Dedifferentiated amniotic fluid mesenchymal stem cell (primary cell): Measurements from ENCODE around the gene ODAD3.
"Not testable (repeated sequence)": the region's sequence is repeated elsewhere in the genome, so short reads cannot be mapped to it uniquely, and the experiment has no call there.

Experiments
- DNase-seq: peaks from one replicate; pipeline ENCODE4 v3.0.0-alpha.2; 2016; ENCODE audit errors: extremely low spot score

Gene ODAD3

GRCh38 chr19:11460207-11460606, 25.3 kb upstream of the ODAD3 start:
- DNase-seq: no peak

- not testable (repeated sequence) for DNase-seq
These were observed 24.0 kb upstream of the ODAD3 start for GRCh38 chr19:11458912-11459311.

DNA sequence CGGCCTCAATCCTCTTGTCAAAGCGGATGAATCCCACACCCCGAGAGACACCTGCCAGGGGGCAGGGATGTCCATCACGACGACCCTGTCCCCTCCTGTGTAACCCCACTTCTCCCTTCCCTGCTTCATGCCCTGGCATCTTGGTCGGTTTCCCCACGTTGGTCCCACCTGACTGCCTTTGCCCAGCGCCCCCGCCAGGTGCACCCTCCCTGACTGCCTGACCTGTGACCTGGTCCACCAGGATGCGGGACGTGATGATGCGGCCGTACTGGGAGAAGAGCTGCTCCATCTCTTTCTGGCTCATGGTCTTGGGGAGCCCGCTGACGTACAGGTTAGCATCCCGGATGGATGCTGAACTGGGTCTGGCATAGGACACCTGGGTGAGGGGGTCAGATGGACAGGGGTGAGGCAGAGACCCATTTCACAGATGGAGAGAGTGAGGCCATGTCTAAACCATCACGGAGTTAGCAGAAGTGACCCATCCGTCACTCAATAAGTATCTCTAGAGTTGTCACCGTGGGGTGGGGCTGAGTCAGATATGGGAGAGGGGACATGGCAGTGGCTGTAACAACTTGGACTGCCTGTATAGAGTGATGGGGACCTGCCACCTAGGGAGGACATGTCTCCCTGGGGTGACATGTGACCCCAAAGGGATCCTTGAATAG, 23.4 kb upstream of the ODAD3 start:
- DNase-seq: no peak

GRCh38 chr19:11457831-11458230, 22.9 kb upstream of the ODAD3 start:
- DNase-seq: no peak

DNA sequence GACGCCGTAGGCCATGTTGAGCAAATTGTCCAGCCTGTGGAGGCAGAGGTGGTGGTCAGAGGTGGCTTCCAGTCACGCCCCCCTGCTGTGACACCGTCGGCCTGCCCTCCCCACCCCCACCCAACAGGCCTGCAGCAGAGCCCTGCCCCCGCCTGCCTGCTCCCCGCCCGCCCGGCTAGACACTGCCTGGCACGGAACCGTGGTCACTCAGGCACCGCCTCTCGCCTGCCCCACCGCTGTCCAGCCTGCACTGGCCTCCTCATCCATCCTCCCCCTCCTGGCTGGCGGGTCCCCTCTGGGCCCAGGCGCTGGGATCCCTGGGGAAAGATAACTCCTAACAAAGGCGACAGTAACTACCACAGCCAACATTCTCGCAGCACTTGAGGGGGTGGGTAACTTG, 22.2 kb upstream of the ODAD3 start:
- DNase-seq: no peak

GRCh38 chr19:11456659-11457058, 21.7 kb upstream of the ODAD3 start:
- DNase-seq: no peak

GRCh38 chr19:11455233-11455554, 20.3 kb upstream of the ODAD3 start:
- not testable (repeated sequence) for DNase-seq

- no peak for DNase-seq
These were observed 18.8 kb upstream of the ODAD3 start for GRCh38 chr19:11453468-11454341.

DNA sequence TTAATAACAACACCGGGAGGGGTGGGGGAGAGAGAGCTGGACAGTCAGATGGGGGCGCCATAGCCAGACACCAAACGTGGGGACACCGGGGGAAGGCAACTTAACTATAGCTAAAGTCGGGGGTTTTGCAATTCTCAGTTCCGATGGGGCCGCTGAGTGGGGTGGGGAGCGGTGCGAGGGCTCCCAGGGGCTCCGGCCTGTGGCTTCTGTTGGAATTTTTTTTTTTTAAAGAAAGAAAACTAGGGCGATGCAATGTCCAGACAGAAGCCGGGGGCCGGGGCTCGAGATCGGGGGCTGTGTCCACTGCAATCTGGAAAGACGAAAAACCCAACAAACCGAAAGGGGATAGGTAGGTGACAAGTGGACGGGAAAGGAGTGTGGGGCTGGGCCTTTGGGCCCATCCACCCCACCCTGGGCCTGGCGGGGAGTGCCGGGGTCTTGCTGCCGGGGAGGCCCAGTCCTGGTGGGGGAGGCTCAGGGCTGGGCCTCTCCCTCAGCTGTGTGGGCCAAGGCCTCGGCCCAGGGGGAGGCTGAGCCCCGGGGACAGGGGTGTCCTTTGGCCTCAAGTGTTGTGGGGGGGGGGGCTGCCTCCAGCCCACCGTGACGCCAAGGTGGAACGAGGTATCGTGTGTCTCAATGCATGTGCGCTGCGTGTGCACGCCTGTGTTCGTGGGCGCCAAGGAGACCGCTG, 17.8 kb upstream of the ODAD3 start:
- DNase-seq: no peak

DNA sequence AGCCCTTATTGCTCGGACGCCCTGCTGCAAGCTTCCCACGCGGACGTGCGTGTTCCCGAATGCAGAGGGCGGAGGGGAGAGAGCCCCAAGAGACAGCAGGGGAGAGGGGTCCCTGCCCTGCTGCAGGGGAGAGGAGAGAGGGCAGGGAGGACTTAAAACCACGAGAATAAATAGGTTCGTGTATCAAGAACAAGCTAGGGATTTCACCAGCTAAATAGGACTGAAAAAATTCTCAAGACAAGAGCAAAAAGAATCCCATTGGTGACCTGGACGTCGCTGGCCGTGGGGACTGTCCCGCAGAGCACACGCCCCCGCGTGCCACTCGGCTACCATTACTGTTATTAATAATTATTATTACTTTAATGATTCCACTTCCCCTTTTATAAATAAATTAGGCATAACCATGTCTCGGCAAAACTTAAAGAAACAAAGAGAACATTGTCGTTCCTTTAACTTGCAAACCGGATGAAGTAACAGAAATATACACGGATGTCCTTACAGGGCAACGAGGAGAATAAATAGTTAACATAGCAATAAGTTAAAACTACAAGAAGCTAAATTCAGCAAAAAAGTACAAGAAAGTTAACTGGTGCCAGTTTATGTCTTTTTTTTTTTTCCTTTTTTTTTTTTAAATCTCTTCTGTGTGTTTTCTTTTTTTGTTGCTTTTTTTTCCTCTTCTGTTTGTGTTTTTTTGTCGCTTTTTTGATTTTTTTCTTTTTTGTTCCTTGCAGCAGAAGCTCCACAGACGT, 17.1 kb upstream of the ODAD3 start:
- DNase-seq: no peak

DNA sequence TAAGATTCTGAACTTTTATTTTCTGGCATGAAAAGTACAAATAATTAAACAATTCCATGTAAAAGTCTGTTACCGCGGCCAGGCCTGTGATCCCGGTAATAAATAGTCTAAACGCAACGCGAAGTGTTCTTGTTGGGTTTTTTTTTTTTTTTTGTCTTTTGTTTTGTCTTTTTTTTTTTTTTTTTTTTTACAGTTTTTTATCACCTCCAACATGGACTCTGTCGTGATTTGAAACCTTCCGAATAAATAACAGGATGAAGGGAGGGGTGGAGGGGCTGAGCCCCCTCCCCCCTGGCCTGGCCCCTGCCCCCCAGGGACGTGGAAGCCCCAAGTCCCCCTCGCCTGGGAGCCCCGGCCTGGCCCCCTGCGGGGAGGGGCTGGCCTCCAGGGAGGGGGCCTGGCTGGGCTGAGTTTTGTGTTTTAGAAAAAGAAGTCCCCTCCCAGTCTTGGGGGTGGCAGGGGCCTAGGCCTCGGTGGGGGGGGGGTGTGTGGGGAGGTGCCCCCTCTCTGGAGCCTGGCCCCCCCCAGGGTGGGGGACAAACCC, 16.5 kb upstream of the ODAD3 start:
- no peak for DNase-seq

GRCh38 chr19:11450570-11451326, 15.8 kb upstream of the ODAD3 start:
- DNase-seq: no peak

- DNase-seq: no peak
These were observed 14.1 kb upstream of the ODAD3 start for GRCh38 chr19:11448923-11449554.

GRCh38 chr19:11448410-11448809, 13.5 kb upstream of the ODAD3 start:
- no peak for DNase-seq

DNA sequence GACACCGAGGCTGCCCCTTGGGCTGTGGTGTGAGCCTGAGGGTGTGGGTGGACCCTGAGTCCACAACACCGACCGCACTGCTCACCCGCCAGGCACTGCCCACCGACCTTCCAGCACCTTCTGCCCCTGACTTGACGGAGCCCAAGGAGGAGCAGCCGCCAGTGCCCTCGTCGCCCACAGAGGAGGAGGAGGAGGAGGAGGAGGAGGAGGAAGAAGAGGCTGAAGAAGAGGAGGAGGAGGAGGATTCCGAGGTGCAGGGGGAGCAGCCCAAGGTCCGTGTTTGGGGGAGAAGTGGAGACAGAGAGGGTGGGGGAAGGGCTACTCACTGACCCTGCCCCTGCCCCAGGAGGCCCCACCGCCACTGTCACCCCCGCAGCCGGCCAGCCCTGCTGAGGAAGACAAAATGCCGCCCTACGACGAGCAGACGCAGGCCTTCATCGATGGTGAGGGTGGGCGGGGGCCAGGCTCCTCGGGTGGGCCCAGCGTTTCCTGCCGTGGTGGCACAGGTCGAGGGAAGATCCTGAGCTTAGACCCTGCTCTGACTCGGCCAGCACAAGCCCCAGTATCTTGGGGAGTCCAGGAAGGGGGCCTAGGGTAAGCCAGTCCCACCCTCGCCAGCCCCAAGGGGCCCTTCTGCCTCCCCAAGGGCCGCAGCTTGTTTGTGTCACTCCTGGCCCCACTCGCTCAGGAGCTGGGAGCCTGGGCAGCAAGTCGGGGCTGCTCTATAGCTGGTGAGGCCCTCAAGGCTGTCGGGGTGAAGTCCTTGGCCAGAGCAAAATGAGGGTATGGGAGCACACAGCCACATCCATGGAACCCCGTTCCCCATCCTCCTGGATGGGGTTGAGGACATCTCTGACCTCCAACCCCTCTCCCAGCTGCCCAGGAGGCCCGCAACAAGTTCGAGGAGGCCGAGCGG, 12.7 kb upstream of the ODAD3 start:
- DNase-seq: no peak

GRCh38 chr19:11446652-11447301, 11.9 kb upstream of the ODAD3 start:
- no peak for DNase-seq

GRCh38 chr19:11446271-11446651, 11.3 kb upstream of the ODAD3 start:
- no peak for DNase-seq

GRCh38 chr19:11445141-11445540, 10.2 kb upstream of the ODAD3 start:
- DNase-seq: no peak

DNA sequence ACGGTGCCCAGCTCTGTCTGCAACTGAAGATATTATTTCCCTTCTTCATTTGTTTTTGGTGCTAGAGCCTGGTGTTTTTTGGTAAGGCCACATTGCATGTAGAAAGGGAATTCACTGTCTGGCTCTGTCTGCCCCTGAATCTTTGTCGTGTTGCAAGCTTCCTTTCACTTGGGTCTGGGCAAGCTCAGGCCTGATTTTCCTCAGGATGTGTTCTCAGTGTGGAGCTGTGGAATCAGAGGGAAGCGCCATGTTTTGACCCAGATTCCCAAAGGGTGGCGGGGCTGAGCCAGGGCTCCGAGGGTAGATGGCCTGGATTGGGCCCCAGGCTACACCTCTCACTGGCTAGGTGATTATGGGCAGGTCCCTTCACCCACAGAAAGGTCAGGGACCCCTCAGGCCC, 9.1 kb upstream of the ODAD3 start:
- no peak for DNase-seq
